Fibroblast of skin of right biceps (primary cell): ENCODE results near the gene ADCY1.
"Not testable (repeated sequence)": the region's sequence is repeated elsewhere in the genome, so short reads cannot be mapped to it uniquely, and the experiment has no call there.

ENCODE experiments used
- DNase-seq: peaks from one replicate; pipeline ENCODE4 v3.0.0-alpha.2; 2013

Gene ADCY1

GRCh38 chr7:45715471-45716352 is 141.5 kb downstream of the ADCY1 start:
- DNase-seq = no peak

- no peak for DNase-seq
Measured at GRCh38 chr7:45716380-45717203, 142.4 kb downstream of the ADCY1 start.

- no peak for DNase-seq
Measured at GRCh38 chr7:45717537-45718235, 143.5 kb downstream of the ADCY1 start.

- DNase-seq = peak; percentile 49
Measured at GRCh38 chr7:45718464-45719330, 144.5 kb downstream of the ADCY1 start.

GRCh38 chr7:45720989-45721388 is 146.8 kb downstream of the ADCY1 start:
- DNase-seq = no peak

- DNase-seq = no peak
Measured at GRCh38 chr7:45721686-45722598, 147.8 kb downstream of the ADCY1 start.

- not testable (repeated sequence) for DNase-seq
Measured at GRCh38 chr7:45725231-45725630, 151.1 kb downstream of the ADCY1 start.

- no peak for DNase-seq
Measured at GRCh38 chr7:45726883-45727282, 152.7 kb downstream of the ADCY1 start.

GRCh38 chr7:45731692-45732443 is 157.7 kb downstream of the ADCY1 start:
- peak; percentile 90 for DNase-seq

- not testable (repeated sequence) for DNase-seq
Measured at GRCh38 chr7:45738920-45739319, 164.8 kb downstream of the ADCY1 start.

- not testable (repeated sequence) for DNase-seq
Measured at GRCh38 chr7:45740573-45740972, 166.4 kb downstream of the ADCY1 start.

- DNase-seq = not testable (repeated sequence)
Measured at GRCh38 chr7:45748976-45749375, 174.8 kb downstream of the ADCY1 start.

- DNase-seq = not testable (repeated sequence)
Measured at GRCh38 chr7:45751352-45751751, 177.2 kb downstream of the ADCY1 start.

- DNase-seq = not testable (repeated sequence)
Measured at GRCh38 chr7:45756333-45756732, 182.2 kb downstream of the ADCY1 start.

GRCh38 chr7:45756757-45757156 is 182.6 kb downstream of the ADCY1 start:
- DNase-seq = not testable (repeated sequence)

- DNase-seq = not testable (repeated sequence)
Measured at GRCh38 chr7:45759464-45759863, 185.3 kb downstream of the ADCY1 start.

- peak; percentile 96 for DNase-seq
Measured at GRCh38 chr7:45761545-45762205, 187.5 kb downstream of the ADCY1 start.

- DNase-seq = peak; percentile 27
Measured at GRCh38 chr7:45762225-45762994, 188.2 kb downstream of the ADCY1 start.
